GM21529 (cell line): ENCODE measurements around the gene FMN2.
"Not testable (repeated sequence)": the region's sequence is repeated elsewhere in the genome, so short reads cannot be mapped to it uniquely, and the experiment has no call there.

Experiments used
- ATAC-seq: cut with Tn5 transposase; IDR thresholded peaks from one replicate; pipeline ENCODE4 v1.9.1; 2021; ENCODE audit not compliant: unreplicated experiment

FMN2 gene

DNA sequence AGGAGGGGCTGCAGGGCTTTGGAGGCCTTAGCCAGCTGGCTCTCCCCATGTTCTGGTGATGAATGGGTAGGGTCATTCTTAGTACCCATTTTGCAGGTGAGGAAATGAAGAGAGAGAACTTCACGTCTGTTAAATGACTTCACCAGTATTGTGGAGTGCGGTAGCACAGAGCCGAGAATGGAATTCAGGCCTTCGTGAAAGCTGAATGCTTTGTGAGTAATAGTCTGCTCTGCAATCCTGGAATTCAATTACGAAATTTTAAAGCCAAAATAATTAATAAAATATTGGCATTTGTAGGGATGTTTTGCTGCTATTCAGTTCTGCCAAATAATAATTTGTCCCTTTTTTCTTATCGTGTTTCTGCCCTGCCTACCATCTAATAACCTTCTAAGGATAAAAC lies 322.6 kb downstream of the FMN2 start:
- no peak for ATAC-seq

DNA sequence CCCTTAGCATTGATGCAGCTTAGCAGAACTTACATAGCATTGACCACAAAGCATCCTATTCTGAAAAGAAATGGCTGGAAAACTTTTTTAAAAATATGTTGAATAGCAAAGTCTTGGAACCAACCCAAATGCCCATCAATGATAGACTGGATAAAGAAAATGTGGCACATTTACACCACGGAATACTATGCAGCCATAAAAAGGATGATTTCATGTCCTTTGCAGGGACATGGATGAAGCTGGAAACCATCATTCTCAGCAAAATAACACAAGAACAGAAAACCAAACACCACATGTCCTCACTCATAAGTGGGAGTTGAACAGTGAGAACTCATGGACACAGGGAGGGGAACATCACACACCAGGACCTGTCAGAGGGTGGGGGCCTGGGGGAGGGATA lies 323.3 kb downstream of the FMN2 start:
- not testable (repeated sequence) for ATAC-seq

DNA sequence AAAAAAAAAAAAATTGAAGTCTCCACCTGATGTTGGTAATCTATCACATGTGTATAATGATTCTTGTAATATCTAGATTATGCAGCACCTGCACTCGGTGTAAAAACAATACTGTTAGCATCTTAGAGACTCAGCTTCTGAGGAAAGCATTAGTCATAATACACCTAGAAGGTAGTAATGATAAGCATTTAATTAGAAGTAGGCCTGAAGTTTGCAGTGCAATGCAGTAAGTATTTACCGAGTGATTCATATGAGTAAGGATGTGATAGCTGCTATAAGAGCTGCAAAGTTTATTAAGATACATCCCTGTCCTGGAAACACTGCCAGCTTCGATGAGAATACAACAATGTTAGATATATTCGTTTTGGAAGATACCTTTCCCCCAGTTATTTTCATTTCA lies 323.8 kb downstream of the FMN2 start:
- no peak for ATAC-seq

DNA sequence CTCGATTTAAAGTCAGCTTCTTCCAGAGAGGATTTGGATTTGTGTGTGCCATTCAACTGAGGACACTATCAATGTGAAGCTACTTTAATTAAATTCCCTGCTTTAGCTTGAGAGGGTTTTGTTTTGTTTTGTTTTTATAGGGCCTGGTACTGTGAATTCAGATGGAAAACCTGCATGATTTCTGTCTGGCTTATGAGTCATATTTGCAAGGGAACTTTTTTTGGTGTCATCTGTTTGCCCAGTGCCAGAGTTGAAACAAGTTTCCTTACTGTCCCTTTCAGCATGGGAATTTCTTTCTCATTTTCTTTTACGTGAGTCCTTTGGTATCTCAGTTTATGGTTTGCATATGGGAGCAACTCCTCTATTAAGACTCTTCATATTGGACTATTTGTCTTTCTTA lies 325.6 kb downstream of the FMN2 start:
- ATAC-seq: no peak

DNA sequence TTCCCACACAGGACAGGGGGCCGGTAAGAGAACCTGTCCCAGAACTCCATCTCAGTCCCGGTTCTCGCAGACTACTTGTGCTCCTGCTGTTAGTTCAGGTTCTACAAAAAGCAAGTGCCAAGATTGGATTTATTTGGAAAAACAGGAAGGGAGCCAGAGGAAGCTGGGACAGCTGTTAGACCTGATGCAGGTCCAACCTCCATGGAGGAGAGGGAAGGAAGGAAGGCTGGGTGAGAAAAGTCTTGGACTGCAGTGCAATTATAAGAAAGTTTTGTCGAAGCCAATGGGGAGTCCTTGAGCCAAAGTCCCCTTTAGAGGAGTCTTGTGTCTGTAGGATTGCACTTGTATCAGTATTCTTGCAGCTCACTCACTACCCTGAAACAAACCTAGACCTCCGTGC lies 329.1 kb downstream of the FMN2 start:
- no peak for ATAC-seq

DNA sequence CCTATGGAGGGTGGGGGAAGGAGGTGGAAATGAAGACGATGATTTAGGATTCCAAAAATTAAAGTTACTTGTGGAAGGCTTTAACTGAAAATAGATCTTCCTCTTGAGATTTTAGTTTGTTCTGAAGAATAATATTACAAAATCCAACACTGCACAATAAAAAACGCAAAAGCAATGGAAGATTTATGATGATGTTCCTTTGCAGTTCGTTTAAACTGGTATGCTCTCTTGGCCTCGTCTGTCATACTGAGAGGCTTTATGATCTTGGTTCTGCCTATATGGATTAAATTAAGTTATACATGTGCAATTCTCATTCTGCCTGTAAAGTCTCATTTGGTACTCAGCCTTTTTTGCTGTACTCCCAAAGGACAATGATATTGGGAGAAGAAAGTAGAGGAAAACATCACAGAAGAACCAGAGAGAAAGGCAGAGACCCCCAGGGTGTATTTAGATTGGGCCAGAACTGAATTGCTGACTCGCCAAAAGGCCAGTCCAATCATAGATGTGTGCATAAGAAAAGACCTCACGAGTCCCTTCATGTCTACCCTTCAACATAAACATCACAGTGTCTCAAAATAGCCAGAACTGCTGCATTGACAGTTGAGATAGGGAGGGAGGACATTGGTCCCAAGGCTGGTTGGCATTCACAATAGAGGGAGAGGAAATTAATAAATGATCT lies 331.7 kb downstream of the FMN2 start:
- no peak for ATAC-seq

DNA sequence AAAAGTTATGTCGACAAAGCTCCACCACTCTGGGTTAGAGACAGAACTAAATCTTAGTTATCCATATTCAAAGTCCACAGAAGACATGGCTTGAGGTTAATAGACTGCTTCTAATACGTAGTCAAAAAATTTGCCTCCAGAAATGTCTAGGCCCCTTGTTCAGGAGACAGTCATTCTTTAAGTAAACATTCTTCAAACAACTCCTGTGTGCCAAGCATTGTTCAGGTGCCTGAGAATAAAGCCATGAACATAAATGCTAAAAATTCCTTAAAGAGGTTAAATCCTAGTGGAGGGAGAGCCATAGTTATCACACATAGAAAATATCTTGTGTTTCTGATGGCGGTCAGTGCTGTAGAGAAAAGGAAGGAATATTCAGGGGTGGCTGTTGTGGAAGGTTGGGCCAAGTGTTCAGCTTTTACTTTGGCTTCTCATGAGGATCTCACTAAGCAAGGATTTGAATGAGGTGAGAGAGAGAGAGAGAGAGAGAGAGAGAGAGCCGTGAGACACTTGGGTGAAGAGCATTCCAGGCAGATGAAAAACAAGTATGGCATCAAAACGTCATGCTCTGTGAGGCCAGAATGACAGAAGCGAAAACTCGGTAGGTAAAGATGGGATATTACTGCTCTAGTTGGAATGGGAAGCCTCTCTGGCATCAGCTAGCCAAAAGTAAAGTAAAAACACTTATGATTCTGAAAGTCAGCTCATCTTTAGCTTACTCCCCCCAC lies 333.2 kb downstream of the FMN2 start:
- no peak for ATAC-seq

DNA sequence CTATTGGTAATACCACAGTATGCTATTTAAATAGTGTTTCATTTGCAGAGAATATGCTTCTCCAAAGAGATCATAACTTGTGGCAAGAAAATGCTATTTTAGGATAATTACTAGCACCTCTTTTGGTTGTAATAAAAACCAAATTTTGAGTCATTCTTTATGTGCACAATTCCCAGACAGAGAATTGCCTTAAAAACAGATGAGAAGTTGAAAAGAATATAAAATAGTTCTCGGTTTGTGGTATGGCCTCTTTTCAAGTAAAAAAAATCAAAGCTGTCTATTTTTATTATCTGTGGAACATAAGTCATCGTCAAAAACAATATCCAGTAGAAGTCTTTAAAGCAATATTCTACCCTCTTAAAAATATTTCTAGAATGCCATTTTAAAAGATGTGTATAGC lies 334.4 kb downstream of the FMN2 start:
- no peak for ATAC-seq

DNA sequence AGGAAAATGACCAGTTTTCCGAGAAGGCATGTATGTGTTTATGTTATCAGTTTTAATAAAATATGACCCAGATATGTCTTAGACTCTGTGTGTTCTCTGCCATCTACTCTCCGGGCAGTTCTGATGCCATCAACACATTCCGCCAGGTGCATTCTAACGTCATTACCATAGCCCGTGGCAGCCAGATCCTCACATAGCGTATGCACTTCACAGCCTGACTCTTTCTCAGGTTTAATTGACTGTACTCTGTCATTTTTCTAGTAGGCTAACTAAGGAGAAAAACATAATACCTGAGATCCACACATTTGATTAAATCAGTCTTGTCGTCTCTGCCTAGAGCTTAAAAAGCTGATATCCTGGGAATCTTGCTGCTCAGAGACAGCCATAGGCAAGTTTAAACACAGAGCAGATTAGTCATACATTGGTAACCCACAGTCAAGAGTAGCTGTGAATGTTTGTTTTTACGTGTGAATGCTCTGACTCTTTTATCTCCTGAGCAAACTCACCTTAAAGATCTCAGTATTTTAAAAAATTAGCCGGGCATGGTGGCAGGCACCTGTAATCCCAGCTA lies 344.4 kb downstream of the FMN2 start:
- ATAC-seq: no peak

DNA sequence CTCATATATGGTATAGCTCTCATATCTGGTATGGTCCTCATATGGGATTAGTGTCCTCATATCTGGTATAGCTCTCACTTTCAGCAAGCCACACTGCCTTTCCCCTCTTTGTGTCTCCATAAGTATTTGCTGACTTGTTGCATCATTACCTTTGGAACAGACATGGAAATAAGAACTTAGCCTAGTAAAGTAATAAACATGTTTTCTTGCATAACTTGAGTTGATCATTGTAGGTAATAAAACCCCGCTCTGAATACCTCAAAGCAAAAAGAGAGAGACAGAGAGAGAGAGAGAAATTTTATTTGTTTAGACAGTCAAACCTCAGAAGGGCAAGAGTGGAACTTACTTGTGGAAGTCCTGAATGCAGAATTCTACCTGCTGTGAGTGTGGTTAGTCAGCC lies 350.0 kb downstream of the FMN2 start:
- no peak for ATAC-seq

DNA sequence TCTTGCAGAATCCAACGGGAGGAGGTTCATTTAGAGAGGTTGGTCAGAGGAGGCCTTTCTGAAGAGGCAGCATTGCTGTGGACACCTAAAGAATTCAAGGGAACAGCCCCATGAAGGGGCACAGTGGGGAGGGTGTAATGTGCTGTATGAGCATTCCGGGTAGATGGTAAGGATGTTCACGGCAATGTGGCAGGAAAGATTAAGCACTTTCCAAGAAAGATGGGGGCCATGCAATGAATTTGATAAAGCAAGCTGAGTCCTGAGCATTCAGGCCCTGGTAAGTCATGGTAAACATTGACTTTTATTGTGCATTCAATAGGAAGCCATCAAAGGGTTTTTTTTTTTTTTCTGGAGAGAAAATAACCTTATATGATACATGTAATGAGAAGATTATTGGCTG lies 353.7 kb downstream of the FMN2 start:
- no peak for ATAC-seq

DNA sequence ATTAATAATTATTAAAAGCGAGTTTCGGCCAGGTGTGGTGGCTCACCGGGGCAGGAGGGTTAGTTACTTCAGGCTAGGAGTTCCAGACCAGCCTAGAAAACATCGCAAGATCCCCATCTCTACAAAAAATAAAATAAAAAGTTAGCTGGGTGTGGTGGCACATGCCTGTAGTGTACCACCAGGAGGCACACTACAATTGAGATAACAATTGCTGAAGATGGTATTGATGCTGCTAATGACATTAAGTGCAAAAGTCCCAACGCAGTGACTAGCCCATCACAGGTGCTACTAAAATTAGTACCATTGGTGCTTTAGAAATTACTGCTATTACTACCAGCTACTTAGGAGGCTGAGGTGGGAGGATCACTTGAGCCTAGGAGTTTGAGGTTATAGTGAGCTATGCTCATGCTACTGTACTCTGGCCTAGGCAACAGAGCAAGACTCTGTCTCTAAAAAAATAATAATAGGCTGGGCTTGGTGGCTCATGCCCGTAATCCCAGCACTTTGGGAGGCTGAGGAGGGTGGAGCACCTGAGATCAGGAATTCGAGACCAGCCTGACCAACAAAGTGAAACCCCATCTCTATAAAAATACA lies 363.6 kb downstream of the FMN2 start:
- ATAC-seq: no peak

DNA sequence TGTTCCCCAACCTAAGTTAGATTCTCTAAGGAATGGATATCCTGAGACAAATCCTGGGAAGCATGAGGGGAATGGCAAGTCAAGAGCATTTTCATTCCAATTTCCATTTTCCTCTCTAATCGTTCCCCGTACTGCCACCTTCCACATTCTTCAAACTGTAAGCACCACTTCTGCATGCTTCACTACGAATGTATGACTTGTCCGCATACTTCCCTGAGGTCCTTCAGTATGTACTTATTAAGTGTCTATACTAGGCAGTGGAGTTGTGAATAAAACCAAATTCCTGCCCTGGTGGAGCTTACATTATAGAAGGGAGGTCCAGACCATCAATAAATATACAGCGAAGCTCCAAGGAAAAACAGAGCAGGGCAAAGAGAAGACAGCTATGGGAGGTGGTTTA lies 365.5 kb downstream of the FMN2 start:
- no peak for ATAC-seq

DNA sequence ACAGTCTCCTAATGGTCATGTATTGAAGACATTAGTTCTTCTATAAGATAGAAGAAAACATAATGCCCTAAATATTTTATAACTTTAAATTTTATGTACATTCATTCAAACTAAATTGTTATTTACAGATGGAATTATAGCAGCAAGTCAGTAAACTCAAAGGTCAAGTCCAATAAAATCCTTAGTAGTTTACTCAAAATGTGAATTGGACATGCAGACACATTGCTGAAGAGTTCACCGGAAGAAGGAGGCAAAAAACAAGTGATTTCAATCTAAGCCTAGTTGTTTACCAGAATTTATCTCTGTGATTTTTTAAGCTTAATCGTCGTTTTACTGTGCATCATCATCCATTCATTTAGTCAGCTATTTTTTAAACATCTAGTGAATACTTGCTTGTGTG lies 370.6 kb downstream of the FMN2 start:
- no peak for ATAC-seq

DNA sequence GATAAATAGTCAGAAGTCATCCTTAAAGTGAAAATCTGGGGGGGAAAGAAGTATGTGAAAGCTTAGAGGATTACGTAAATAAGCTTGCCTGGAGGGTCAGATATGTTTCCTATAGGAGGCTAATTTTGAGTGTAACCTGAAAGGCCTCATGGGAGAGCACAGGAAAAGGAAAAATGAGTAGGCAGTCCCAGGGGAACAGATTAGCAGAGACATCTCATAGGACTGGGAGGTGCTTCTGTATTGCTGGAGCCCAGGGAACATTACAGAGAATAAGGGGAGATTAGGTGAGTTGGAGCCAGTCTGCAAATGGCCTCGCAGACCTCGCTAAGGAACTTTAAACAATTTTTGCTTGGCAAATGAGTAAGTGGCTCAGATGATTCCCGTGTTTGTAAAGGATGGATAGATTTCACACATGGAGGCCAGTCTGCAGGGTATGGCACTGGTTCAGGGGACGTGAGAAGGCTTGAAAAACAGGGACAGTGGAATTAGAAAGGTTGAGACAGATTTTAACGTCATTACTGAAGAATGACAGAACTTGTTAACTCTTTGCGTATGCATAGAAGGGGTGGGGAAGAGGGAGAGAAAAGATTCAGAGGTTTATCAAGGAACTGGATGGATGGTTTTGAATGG lies 371.2 kb downstream of the FMN2 start:
- ATAC-seq: no peak

DNA sequence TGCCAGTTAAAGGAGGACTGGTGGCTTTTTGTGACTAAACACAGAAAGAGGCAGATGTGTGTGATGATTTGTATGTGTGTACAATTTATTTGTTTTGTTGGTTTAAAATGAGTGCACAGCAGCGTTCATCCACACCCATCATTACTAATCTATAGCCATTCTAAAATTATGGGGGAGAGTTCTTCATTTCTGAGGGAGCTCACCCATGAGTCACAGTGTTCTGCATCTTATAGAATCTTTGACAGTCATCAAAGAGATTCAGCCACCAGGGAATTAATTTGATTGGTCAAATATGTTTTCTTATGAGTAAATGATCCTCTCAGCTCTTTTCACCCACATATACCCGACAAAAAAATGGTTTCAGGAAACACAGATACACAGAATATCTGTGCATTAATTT lies 372.4 kb downstream of the FMN2 start:
- ATAC-seq: no peak

DNA sequence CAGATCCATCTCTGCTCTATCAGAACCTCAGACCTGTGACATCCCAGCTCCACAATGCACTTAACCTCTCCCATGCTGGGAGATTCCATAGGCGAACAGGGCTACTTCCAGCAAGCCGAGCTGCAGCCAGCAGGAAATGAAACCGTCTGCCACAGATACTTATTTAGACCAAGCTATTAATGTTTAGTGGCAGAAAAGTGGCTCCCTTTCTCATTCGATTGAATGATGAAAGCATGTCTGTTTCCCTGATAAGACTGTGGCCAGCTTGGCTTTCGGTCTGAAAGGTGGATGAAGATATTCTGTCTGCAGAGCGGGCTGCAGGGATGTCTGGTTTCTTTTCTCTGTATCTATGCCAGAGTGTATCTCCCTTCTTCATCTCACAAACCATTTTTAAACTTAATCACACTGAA lies 373.9 kb downstream of the FMN2 start:
- ATAC-seq: no peak

DNA sequence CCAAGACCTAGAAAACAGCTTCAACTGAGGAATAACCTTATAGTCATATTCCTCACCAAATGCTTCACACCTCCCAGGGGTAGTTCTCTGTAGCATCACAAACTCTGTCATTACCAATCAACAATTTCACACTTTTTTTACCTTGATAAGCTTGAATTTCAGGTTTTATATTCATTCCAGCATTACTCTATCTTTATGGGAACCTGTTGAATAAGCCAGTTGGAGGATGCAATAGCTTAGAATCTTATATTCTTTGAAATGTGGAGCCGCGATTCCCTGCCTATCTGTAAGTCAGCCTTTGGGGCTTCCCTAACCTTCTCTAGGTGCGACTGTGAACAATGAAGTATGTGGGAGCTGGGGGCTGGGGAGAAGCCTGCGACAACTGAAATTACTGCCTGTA lies 374.8 kb downstream of the FMN2 start:
- no peak for ATAC-seq

DNA sequence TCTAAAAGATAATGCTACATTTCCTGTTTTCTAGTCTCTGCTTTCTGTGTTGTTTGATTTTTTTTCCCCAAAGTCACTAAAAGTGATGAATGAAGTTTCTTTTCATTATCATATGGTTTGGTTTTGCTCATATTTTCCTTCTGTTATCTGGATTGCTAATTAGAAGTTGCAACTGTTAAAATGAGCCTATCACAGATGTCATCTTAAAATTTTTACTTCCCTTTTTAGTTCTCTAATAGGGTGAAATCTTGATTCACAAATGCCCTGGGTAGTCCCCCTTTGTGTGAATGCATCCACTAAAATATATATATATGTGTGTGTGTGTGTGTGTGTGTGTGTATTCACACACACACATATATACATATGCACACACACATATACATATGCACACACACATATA lies 376.2 kb downstream of the FMN2 start:
- ATAC-seq: no peak

DNA sequence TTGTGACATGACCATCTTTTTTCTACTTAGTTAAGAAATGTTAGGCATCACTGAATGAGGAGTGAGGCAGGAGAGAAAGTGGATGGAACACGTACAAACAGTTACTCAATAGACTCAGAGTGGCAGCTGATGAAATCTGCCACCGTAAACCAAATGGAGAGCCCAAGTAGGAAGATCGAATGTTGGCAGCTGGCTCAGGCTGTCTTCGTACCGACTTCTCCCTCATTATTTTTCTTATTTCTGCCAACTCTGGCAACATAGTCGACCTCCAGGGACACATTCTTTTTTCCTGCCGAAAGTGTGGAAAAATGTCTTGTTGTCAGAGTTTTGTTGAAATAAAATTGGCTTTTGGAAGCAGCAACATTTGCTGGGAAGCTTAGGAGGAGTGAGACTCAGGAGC lies 377.0 kb downstream of the FMN2 start:
- no peak for ATAC-seq

DNA sequence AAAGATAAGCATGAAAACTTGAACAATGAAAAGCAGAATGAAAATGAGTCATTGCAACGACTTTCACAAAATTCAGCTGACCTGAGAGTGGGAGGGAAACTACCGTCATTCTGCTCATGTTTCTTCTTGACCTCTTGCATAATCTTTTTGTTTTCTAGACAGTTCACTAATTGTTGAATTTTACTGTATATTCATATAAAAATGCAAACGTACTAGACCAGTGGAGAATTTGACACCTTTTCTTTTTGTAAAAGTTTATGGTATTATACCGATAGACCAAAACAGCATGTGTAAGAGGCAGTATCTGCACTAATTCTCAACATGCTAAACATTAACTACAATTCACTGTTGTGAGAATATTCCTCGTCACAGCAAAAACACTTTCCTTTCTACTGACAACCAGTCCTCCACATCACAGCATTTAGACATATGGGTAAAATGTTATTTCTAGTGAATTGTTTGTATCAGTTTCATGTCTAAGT lies 382.5 kb downstream of the FMN2 start:
- no peak for ATAC-seq

DNA sequence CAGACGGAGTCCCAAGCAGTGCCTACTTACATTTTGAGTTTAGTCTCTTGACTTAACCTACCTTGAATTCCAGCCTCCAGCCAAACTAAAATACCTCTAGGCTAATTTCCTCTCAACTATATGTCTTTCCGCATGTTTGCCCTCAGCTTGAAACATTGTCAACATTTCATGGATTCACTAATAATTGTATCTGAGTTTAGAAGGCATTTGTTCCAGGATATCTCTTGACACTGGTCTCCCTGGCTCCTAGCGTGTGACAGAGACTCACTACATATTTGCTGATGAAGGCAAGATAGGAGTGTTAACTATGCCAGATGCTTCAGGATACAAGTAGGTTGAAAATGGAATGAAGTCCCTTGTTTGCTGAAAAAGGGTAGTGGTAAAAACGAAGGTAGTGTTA lies 384.1 kb downstream of the FMN2 start:
- no peak for ATAC-seq
